Smooth muscle cell (in vitro differentiated cells): ENCODE measurements around the gene ANO9. TPM values are rescaled to one million over a fixed set of nuclear protein-coding genes. Genes with fewer than 3 reads are reported as not detected.
"Not testable (repeated sequence)": the region's sequence is repeated elsewhere in the genome, so short reads cannot be mapped to it uniquely, and the experiment has no call there.

Source experiments
- DNase-seq: peaks from one replicate; lab custom pipeline; 2025; ENCODE audit not compliant: unreplicated experiment; lab: John Stamatoyannopoulos, UW
- H2AFZ ChIP-seq: fragments of 200-600 bp; sonication (generic); 2 replicates; pipeline ENCODE4 v1.6.0; 2016; ENCODE audit warnings: antibody characterized with exemption, low read depth, mild to moderate bottlenecking
- H3F3A ChIP-seq: fragments of 200-600 bp; sonication (generic); 2 replicates; pipeline ENCODE4 v1.6.0; 2017; ENCODE audit warnings: antibody characterized with exemption, low read depth
- H3K27ac ChIP-seq: fragments of 200-600 bp; sonication (generic); 2 replicates; pipeline ENCODE4 v1.5.1; 2016; ENCODE audit warnings: low read depth, mild to moderate bottlenecking
- H3K27me3 ChIP-seq: fragments of 200-600 bp; sonication (generic); 2 replicates; pipeline ENCODE4 v1.6.1; 2016; ENCODE audit warnings: low read depth, mild to moderate bottlenecking
- H3K36me3 ChIP-seq: fragments of 200-600 bp; sonication (generic); 2 replicates; pipeline ENCODE4 v1.5.1; 2016; ENCODE audit warnings: low read depth
- H3K4me1 ChIP-seq: fragments of 200-600 bp; sonication (generic); 2 replicates; pipeline ENCODE4 v1.5.1; 2016; ENCODE audit warnings: low read depth
- H3K4me2 ChIP-seq: fragments of 200-600 bp; sonication (generic); 2 replicates; pipeline ENCODE4 v1.6.0; 2016; ENCODE audit warnings: mild to moderate bottlenecking
- H3K4me3 ChIP-seq: fragments of 200-600 bp; sonication (generic); 2 replicates; pipeline ENCODE4 v1.5.1; 2016; ENCODE audit warnings: mild to moderate bottlenecking
- H3K79me2 ChIP-seq: fragments of 200-600 bp; sonication (generic); 2 replicates; pipeline ENCODE4 v1.6.0; 2016; ENCODE audit warnings: low read depth, mild to moderate bottlenecking
- H3K9ac ChIP-seq: fragments of 200-600 bp; sonication (generic); 2 replicates; pipeline ENCODE4 v1.6.0; 2016; ENCODE audit warnings: low read depth
- H3K9me3 ChIP-seq: fragments of 200-600 bp; sonication (generic); replicated peaks from 2 replicates; pipeline ENCODE4 v1.5.1; 2016; ENCODE audit warnings: low read depth
- H4K20me1 ChIP-seq: fragments of 200-600 bp; sonication (generic); 2 replicates; pipeline ENCODE4 v1.6.0; 2016; ENCODE audit warnings: low read depth
- WGBS: methylation state at CpG from one replicate; pipeline ENCODE4 v1.1.7; 2016; ENCODE audit warnings: low lambda C conversion rate; 5-methylcytosine and 5-hydroxymethylcytosine counted together
- polyA plus RNA-seq: library from polyadenylated mRNA; unstranded; fragments of >200 nt; fragmentation: Nextera tagmentation; extraction: Ambion mirVana; gene quantifications from 2 replicates; pipeline ENCODE4 v1.2.1, GENCODE V29; 2016
- total RNA-seq: library from RNA; depleted of rRNA; stranded (reverse); fragments of >200 nt; gene quantifications from 2 replicates; pipeline ENCODE4 v1.2.3, GENCODE V29; 2014
- TF ChIP-seq, protein P1 (sequence below): fragments of 200-600 bp; sonication (generic); IDR thresholded peaks from 2 replicates; pipeline ENCODE4 v1.5.1; 2017; ENCODE audit warnings: borderline replicate concordance, mild to moderate bottlenecking, antibody characterized with exemption; ENCODE audit not compliant: insufficient read depth, poor library complexity, severe bottlenecking

Gene ANO9
- total and polyA plus RNA-seq, 2 experiments from 2014 or later, result 0.67 to 1.5 TPM

DNA sequence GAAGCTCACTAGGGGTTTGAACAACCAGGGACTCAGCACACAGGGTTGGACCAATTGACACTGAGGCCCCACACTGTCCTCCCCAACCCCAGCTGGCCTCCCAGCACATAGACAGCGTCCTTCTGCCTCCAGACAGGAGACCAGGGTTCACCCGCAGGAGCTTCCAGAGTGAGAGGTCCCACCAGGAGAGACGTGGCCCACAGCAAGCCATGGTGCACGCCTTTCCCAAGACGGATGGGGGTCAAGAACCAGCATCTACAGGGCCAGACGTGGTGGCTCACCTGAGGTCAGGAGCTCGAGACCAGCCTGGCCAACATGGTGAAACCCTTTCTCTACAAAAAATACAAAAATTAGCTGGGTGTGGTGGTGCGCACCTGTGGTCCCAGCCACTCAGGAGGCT, 15.0 kb downstream of the ANO9 start:
- WGBS, result 95% methylated on average over 8 of the region's 8 CpGs

DNA sequence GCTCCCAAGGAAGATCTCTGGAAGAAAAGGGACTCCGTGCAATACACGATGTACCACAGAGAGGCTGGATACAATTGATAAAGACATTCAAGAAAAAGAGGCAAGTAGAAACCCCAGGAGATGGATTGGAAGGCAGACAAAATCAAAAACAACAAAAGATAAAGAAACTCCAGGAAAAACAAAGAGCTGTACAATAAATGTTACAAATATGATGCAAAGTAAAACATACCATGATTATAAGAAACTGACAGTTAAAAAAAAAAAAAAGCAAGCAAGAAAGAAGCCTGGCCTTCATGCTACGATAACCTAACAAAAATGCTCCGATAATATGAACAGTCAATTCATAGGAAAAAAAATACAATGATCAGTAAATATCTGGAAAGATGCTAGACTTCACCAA, 16.5 kb downstream of the ANO9 start:
- H4K20me1 ChIP-seq, result no peaks in the 10 kb centered on the region
- H3K9me3 ChIP-seq, result no peaks in the 10 kb centered on the region
- DNase-seq, result no peak
- H3K36me3 ChIP-seq, result no peaks in the 10 kb centered on the region
- H3K4me2 ChIP-seq, result no peak overlapping the region
- no peaks in the 10 kb centered on the region for H3K79me2 ChIP-seq
- 67% methylated on average over 4 of the region's 4 CpGs for WGBS
- peaks cover 7% of the 10 kb centered on the region for H3K27me3 ChIP-seq
- TF ChIP-seq, protein P1, sequence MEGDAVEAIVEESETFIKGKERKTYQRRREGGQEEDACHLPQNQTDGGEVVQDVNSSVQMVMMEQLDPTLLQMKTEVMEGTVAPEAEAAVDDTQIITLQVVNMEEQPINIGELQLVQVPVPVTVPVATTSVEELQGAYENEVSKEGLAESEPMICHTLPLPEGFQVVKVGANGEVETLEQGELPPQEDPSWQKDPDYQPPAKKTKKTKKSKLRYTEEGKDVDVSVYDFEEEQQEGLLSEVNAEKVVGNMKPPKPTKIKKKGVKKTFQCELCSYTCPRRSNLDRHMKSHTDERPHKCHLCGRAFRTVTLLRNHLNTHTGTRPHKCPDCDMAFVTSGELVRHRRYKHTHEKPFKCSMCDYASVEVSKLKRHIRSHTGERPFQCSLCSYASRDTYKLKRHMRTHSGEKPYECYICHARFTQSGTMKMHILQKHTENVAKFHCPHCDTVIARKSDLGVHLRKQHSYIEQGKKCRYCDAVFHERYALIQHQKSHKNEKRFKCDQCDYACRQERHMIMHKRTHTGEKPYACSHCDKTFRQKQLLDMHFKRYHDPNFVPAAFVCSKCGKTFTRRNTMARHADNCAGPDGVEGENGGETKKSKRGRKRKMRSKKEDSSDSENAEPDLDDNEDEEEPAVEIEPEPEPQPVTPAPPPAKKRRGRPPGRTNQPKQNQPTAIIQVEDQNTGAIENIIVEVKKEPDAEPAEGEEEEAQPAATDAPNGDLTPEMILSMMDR, result no peak
- H3K4me3 ChIP-seq, result no peak overlapping the region
- no peaks in the 10 kb centered on the region for H3K4me1 ChIP-seq
- no peak overlapping the region for H3K27ac ChIP-seq
- H3K9ac ChIP-seq, result no peak overlapping the region
- no peak overlapping the region for H2AFZ ChIP-seq
- H3F3A ChIP-seq, result peaks cover 8% of the 10 kb centered on the region

More for the DNA sequence above, 15.0 kb downstream of the ANO9 start:
- Histone ChIP-seq H2AFZ (no peak overlapping the region), H3K9me3 (no peaks in the 10 kb centered on the region), H3K9ac (no peak overlapping the region), H3F3A (peaks cover 4% of the 10 kb centered on the region), H3K36me3 (no peaks in the 10 kb centered on the region), H3K79me2 (no peaks in the 10 kb centered on the region), H4K20me1 (no peaks in the 10 kb centered on the region), H3K4me3 (no peak overlapping the region), H3K4me2 (no peak overlapping the region), H3K27ac (no peak overlapping the region), H3K4me1 (no peaks in the 10 kb centered on the region), H3K27me3 (peaks cover 7% of the 10 kb centered on the region)
- DNase-seq, result no peak
- TF ChIP-seq, protein P1, result no peak

DNA sequence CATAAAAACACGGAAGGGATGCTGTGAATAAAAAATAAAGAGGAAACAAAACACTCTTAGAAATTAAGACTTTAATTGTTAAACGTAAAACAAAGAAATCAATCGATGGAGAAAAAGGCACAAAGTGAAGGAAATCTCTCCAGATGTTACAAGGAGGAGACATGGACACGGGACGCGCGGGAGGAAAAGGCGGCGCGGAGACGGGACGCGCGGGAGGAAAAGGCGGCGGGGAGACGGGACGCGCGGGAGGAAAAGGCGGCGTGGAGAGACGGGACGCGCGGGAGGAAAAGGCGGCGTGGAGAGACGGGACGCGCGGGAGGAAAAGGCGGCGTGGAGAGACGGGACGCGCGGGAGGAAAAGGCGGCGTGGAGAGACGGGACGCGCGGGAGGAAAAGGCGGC, 17.0 kb downstream of the ANO9 start:
- not testable (repeated sequence) for H3K4me2 ChIP-seq, H3K79me2 ChIP-seq, H3K4me3 ChIP-seq, H4K20me1 ChIP-seq, H3K9me3 ChIP-seq, H3K36me3 ChIP-seq, H3K27ac ChIP-seq, H3K27me3 ChIP-seq, H3K9ac ChIP-seq, H3K4me1 ChIP-seq, DNase-seq, H3F3A ChIP-seq, H2AFZ ChIP-seq
- 69% methylated on average over 26 of the region's 45 CpGs for WGBS

DNA sequence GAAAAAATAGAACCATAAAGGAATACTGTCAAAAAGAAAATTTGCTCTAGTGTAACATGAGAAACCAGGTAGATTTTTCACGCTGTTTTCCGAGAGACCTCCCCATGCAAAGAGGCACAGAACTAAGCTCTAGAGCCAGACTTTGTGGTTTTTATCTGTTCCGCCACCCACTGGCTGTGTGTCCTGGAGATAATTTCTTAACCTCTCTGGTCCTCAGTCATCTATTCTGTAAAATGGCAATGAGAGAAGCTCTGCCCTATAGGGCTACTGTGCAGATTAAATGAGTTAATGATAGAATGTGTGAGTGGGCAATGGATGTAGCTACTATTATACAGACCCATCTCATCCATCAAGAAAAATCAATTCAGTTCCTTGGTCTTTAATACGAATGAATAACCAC, 17.6 kb downstream of the ANO9 start:
- DNase-seq, result no peak
- no peak overlapping the region for H3K4me3 ChIP-seq

More for the DNA sequence above, 17.6 kb downstream of the ANO9 start:
- Histone ChIP-seq H3K4me2 (no peak overlapping the region), H3K4me1 (no peaks in the 10 kb centered on the region), H3K9ac (no peak overlapping the region), H3F3A (peaks cover 8% of the 10 kb centered on the region), H3K27me3 (peaks cover 7% of the 10 kb centered on the region), H3K79me2 (no peaks in the 10 kb centered on the region), H3K36me3 (no peaks in the 10 kb centered on the region), H3K27ac (no peak overlapping the region), H2AFZ (no peak overlapping the region), H3K9me3 (no peaks in the 10 kb centered on the region), H4K20me1 (no peaks in the 10 kb centered on the region)
- TF ChIP-seq, protein P1, result no peak
- 94% methylated on average over 4 of the region's 4 CpGs for WGBS
